Breast epithelium (tissue), 4 donors: Measurements from ENCODE around the gene HNF4A. TPM values are rescaled to one million over a fixed set of nuclear protein-coding genes. Genes with fewer than 3 reads are reported as not detected.

Experiments
- DNase-seq, 2 donors: peaks; one replicate each; pipeline ENCODE4 v3.0.0-alpha.2; 2019; ENCODE audit warnings: low spot score in 2 of 2
- H3K27ac ChIP-seq, 2 donors: fragments of 200-600 bp; sonication (generic) in 1 of 2; one replicate each; pipeline ENCODE4 v1.5.1; 2016 to 2019; ENCODE audit warnings: mild to moderate bottlenecking in 1 of 2
- H3K27me3 ChIP-seq, 2 donors: fragments of 200-600 bp; sonication (generic) in 1 of 2; one replicate each; pipeline versions ENCODE4 v1.5.1 to v1.6.0; 2017 to 2019; ENCODE audit warnings: control low read depth in 1 of 2, mild to moderate bottlenecking in 1 of 2
- H3K36me3 ChIP-seq: fragments of 200-600 bp; one replicate; pipeline ENCODE4 v1.5.1; 2019
- H3K4me1 ChIP-seq, 2 donors: fragments of 200-600 bp; sonication (generic); one replicate each; pipeline ENCODE4 v1.5.1; 2016 to 2019; ENCODE audit warnings: control low read depth in 1 of 2
- H3K4me3 ChIP-seq, 3 donors: fragments of 200-600 bp; sonication (generic); 1 replicate in 2 of 3; 2 replicates in 1 of 3; pipeline ENCODE4 v1.5.1; 2016 to 2019; ENCODE audit warnings: mild to moderate bottlenecking in 3 of 3, moderate library complexity in 2 of 3
- H3K9me3 ChIP-seq, 2 donors: fragments of 200-600 bp; sonication (generic) in 1 of 2; one replicate each; pipeline ENCODE4 v1.5.1; 2016 to 2019; ENCODE audit warnings: control low read depth in 1 of 2
- CTCF ChIP-seq, 3 donors: fragments of 450-650 bp; IDR thresholded peaks; one replicate each; pipeline ENCODE4 v1.5.1; 2016 to 2017; ENCODE audit warnings: antibody characterized with exemption in 3 of 3, mild to moderate bottlenecking in 3 of 3, moderate library complexity in 3 of 3
- POLR2A ChIP-seq: fragments of 450-650 bp; IDR thresholded peaks from one replicate; pipeline ENCODE4 v1.6.1; 2016; ENCODE audit warnings: antibody characterized with exemption, mild to moderate bottlenecking, moderate library complexity
- POLR2AphosphoS5 ChIP-seq, 3 donors: sonication (generic); formaldehyde crosslinking; IDR thresholded peaks; one replicate each; pipeline ENCODE4 v1.6.1; 2017; ENCODE audit warnings: antibody characterized with exemption in 3 of 3
- intact Hi-C: fragments of 100-400 bp; cut with DNase I; formaldehyde crosslinking; loops from one replicate; pipeline ENCODE4 v1.15.1; 2023; ENCODE audit warnings: low total_unique reads
- total RNA-seq, 3 donors: library from RNA; depleted of rRNA; stranded (reverse); fragments of >200 nt; gene quantifications; one replicate each; pipeline ENCODE4 v1.1.0, GENCODE V29; 2016

The HNF4A gene
- 1 to 10 TPM in 1 of 3 donors, not detected in 2; 1.6 TPM for total RNA-seq

DNA sequence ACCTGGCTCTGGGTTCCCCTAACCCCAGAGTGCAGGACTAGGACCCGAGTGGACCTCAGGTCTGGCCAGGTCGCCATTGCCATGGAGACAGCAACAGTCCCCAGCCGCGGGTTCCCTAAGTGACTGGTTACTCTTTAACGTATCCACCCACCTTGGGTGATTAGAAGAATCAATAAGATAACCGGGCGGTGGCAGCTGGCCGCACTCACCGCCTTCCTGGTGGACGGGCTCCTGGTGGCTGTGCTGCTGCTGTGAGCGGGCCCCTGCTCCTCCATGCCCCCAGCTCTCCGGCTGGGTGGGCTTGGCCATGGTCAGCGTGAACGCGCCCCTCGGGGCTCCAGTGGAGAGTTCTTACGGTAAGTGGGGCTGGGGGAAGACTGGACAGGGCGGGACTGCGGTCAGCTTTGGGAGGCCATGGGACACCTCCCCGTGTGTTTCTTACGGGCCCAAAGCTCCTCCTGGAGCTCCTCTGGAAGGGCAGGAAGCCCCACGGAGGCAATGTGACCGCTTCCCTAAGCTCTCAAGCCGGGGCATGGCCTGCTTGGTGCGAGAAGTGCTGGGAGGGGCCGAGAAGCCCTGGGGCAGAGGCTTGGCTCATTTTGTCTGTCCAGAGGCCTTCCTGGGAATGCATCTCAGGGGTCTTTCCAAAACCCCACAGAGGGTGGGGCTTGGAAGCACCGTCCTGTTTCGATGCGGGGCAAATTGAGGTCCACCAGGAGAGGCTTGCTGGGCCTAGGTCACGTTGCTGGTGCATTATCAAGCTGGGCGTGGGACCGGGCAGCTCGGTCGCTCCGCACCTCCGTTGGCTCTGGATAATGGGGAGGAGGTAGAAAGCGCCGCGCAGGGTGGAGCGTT lies at the start of gene HNF4A:
HNF4A (plus strand) TSS at position 202 of the 855 bp plus-strand sequence; CDS start at position 308, 106 bp downstream.
- Histone ChIP-seq H3K4me3 (no peak within 1 kb of the TSS), H3K27ac (no peak within 1 kb of the TSS), H3K36me3 (no peaks in the 10 kb centered on the region), H3K4me1 (no peaks in the 10 kb centered on the region), H3K27me3 (no peaks in the 10 kb centered on the region), H3K9me3 (no peaks in the 10 kb centered on the region)
- DNase-seq = no peak
- no peak for TF ChIP-seq CTCF (IDR thresholded peaks at IDR 0.05)
- no peak for TF ChIP-seq POLR2A
- TF ChIP-seq POLR2AphosphoS5 (IDR thresholded peaks at IDR 0.05) = no peak
- intact Hi-C loops = no loop called here

GRCh38 chr20:44306927-44307326 lies 48.6 kb upstream of the HNF4A start:
- no peaks in the 10 kb centered on the region for H3K9me3 ChIP-seq
- DNase-seq = no peak
- no peak overlapping the region for H3K4me3 ChIP-seq
- intact Hi-C loops = no loop called here
- TF ChIP-seq POLR2AphosphoS5 (IDR thresholded peaks at IDR 0.05) (no peak), CTCF (IDR thresholded peaks at IDR 0.05) (no peak), POLR2A (no peak)
- no peaks in the 10 kb centered on the region for H3K27me3 ChIP-seq
- H3K4me1 ChIP-seq = peaks cover 4 to 11% of the 10 kb centered on the region in 2 donors
- no peaks in the 10 kb centered on the region for H3K36me3 ChIP-seq
- no peak overlapping the region for H3K27ac ChIP-seq

GRCh38 chr20:44309763-44310663 lies 45.5 kb upstream of the HNF4A start:
- no peaks in the 10 kb centered on the region for H3K36me3 ChIP-seq
- no peak for TF ChIP-seq POLR2A
- TF ChIP-seq CTCF (IDR thresholded peaks at IDR 0.05) = no peak
- no peak for TF ChIP-seq POLR2AphosphoS5 (IDR thresholded peaks at IDR 0.05)
- H3K9me3 ChIP-seq = no peaks in the 10 kb centered on the region
- peaks cover 4 to 11% of the 10 kb centered on the region in 2 donors for H3K4me1 ChIP-seq
- intact Hi-C loops = loop anchor here (5.0 kb wide), 1 partner anchor 93 kb away; no protein-coding TSS in a partner anchor
- DNase-seq = no peak
- no peaks in the 10 kb centered on the region for H3K27me3 ChIP-seq
- peak overlapping the region; percentile 63 to 97 (median 76) for H3K4me3 ChIP-seq
- H3K27ac ChIP-seq = peak overlapping the region; percentile 43 to 61

- Histone ChIP-seq H3K27ac (peak within 1 kb of the TSS; percentile 43 to 61), H3K4me1 (peaks cover 4 to 11% of the 10 kb centered on the region in 2 donors), H3K4me3 (peak within 1 kb of the TSS; percentile 63 to 97 (median 76)), H3K36me3 (no peaks in the 10 kb centered on the region), H3K9me3 (no peaks in the 10 kb centered on the region), H3K27me3 (no peaks in the 10 kb centered on the region)
- intact Hi-C loops = loop anchor here (5.0 kb wide), 1 partner anchor 94 kb away; no protein-coding TSS in a partner anchor
- TF ChIP-seq POLR2A (peak; percentile 18), CTCF (IDR thresholded peaks at IDR 0.05) (peak; percentile 84 to 94 (median 93)), POLR2AphosphoS5 (IDR thresholded peaks at IDR 0.05) (peak; percentile 46 to 84 (median 56))
- peak; percentile 95 to 98 for DNase-seq
Observed at GRCh38 chr20:44310664-44311639, 44.5 kb upstream of the HNF4A start, which contains the start of gene FITM2. Gene FITM2 (minus strand): TSS chr20:44311202. CDS start chr20:44311148, 54 bp downstream.
